Activated CD8-positive, alpha-beta memory T cell treated with anti-CD3 and anti-CD28 coated beads, Interleukin-2, amount 50 U/mL, for 48 hours (primary cell): ENCODE data around the gene LRBA.
"Not testable (repeated sequence)": the region's sequence is repeated elsewhere in the genome, so short reads cannot be mapped to it uniquely, and the experiment has no call there.

Experiments used
- DNase-seq: peaks from one replicate; pipeline ENCODE4 v3.0.0-alpha.2; 2020

LRBA gene

GRCh38 chr4:150540536-150540935 is 474.5 kb downstream of the LRBA start:
- no peak for DNase-seq

- DNase-seq: not testable (repeated sequence)
These were observed 477.2 kb downstream of the LRBA start for GRCh38 chr4:150537911-150538310.

GRCh38 chr4:150534818-150535217 is 480.3 kb downstream of the LRBA start:
- DNase-seq: no peak

- no peak for DNase-seq
These were observed 481.4 kb downstream of the LRBA start for GRCh38 chr4:150533673-150534072.

GRCh38 chr4:150525321-150525868 is 489.7 kb downstream of the LRBA start:
- no peak for DNase-seq

- DNase-seq: no peak
These were observed 496.5 kb downstream of the LRBA start for GRCh38 chr4:150518559-150518958.

- DNase-seq: no peak
These were observed 499.9 kb downstream of the LRBA start for GRCh38 chr4:150515135-150515534.

- DNase-seq: no peak
These were observed 500.4 kb downstream of the LRBA start for GRCh38 chr4:150514709-150515108.

- no peak for DNase-seq
These were observed 504.8 kb downstream of the LRBA start for GRCh38 chr4:150510176-150510865.

- DNase-seq: not testable (repeated sequence)
These were observed 507.4 kb downstream of the LRBA start for GRCh38 chr4:150507656-150508055.

GRCh38 chr4:150501983-150502382 is 513.1 kb downstream of the LRBA start:
- no peak for DNase-seq

GRCh38 chr4:150501009-150501727 is 513.9 kb downstream of the LRBA start:
- DNase-seq: no peak

- DNase-seq: no peak
These were observed 517.5 kb downstream of the LRBA start for GRCh38 chr4:150497612-150498011.

GRCh38 chr4:150495550-150495949 is 519.5 kb downstream of the LRBA start:
- DNase-seq: no peak

GRCh38 chr4:150493851-150494250 is 521.2 kb downstream of the LRBA start:
- DNase-seq: no peak

GRCh38 chr4:150491132-150492049 is 523.7 kb downstream of the LRBA start:
- no peak for DNase-seq

- no peak for DNase-seq
These were observed 532.5 kb downstream of the LRBA start for GRCh38 chr4:150482581-150482980.

- no peak for DNase-seq
These were observed 535.4 kb downstream of the LRBA start for GRCh38 chr4:150479657-150480056.

- no peak for DNase-seq
These were observed 537.2 kb downstream of the LRBA start for GRCh38 chr4:150477869-150478268.

GRCh38 chr4:150476776-150477175 is 538.3 kb downstream of the LRBA start:
- no peak for DNase-seq

GRCh38 chr4:150475763-150476162 is 539.3 kb downstream of the LRBA start:
- DNase-seq: no peak

GRCh38 chr4:150464523-150464922 is 550.6 kb downstream of the LRBA start:
- no peak for DNase-seq

GRCh38 chr4:150462743-150463142 is 552.3 kb downstream of the LRBA start:
- no peak for DNase-seq
